Measurements from ENCODE around the gene SELENOO.
A peak's percentile ranks its signal among the peaks of the same experiment; 100 is the strongest.

SELENOO gene

GRCh38 chr22:50169181-50169759, 31.5 kb upstream of the SELENOO start:
- TF ChIP-seq ZNF70 (CRISPR knock-in tag; IDR thresholded peaks at IDR 0.05) = no peak
- TF ChIP-seq RARB (CRISPR knock-in tag; IDR thresholded peaks at IDR 0.05) = no peak
- TF ChIP-seq ZFP30 (CRISPR knock-in tag; IDR thresholded peaks at IDR 0.05) = no peak
- no peak for TF ChIP-seq GLIS3 (CRISPR knock-in tag; IDR thresholded peaks at IDR 0.05)
- no peak for TF ChIP-seq SNAI2 (CRISPR knock-in tag; IDR thresholded peaks at IDR 0.05)
- TF ChIP-seq ARNTL (CRISPR knock-in tag; IDR thresholded peaks at IDR 0.05; ENCODE audit: borderline replicate concordance, low read depth) = no peak
- no peak for TF ChIP-seq TCF4 (CRISPR knock-in tag; IDR thresholded peaks at IDR 0.05; ENCODE audit: borderline replicate concordance)
- no peak for TF ChIP-seq ZFP3 (CRISPR knock-in tag; IDR thresholded peaks at IDR 0.05)
- TF ChIP-seq BACH2 (CRISPR knock-in tag; IDR thresholded peaks at IDR 0.05; ENCODE audit: borderline replicate concordance) = no peak
- no peak for TF ChIP-seq CSDC2 (CRISPR knock-in tag; IDR thresholded peaks at IDR 0.05)
- TF ChIP-seq PPARA (CRISPR knock-in tag; IDR thresholded peaks at IDR 0.05; ENCODE audit: borderline replicate concordance) = no peak
- TF ChIP-seq, protein P1, sequence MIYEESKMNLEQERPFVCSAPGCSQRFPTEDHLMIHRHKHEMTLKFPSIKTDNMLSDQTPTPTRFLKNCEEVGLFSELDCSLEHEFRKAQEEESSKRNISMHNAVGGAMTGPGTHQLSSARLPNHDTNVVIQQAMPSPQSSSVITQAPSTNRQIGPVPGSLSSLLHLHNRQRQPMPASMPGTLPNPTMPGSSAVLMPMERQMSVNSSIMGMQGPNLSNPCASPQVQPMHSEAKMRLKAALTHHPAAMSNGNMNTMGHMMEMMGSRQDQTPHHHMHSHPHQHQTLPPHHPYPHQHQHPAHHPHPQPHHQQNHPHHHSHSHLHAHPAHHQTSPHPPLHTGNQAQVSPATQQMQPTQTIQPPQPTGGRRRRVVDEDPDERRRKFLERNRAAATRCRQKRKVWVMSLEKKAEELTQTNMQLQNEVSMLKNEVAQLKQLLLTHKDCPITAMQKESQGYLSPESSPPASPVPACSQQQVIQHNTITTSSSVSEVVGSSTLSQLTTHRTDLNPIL (CRISPR knock-in tag; IDR thresholded peaks at IDR 0.05; ENCODE audit: low read depth) = no peak
- no peak for TF ChIP-seq ESRRG (CRISPR knock-in tag; IDR thresholded peaks at IDR 0.05)
- TF ChIP-seq, protein P2, sequence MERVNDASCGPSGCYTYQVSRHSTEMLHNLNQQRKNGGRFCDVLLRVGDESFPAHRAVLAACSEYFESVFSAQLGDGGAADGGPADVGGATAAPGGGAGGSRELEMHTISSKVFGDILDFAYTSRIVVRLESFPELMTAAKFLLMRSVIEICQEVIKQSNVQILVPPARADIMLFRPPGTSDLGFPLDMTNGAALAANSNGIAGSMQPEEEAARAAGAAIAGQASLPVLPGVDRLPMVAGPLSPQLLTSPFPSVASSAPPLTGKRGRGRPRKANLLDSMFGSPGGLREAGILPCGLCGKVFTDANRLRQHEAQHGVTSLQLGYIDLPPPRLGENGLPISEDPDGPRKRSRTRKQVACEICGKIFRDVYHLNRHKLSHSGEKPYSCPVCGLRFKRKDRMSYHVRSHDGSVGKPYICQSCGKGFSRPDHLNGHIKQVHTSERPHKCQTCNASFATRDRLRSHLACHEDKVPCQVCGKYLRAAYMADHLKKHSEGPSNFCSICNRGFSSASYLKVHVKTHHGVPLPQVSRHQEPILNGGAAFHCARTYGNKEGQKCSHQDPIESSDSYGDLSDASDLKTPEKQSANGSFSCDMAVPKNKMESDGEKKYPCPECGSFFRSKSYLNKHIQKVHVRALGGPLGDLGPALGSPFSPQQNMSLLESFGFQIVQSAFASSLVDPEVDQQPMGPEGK (CRISPR knock-in tag; IDR thresholded peaks at IDR 0.05; ENCODE audit: borderline replicate concordance) = no peak
- no peak for ATAC-seq

GRCh38 chr22:50169774-50170341, 31.0 kb upstream of the SELENOO start:
- ATAC-seq = peak; percentile 24; the same call in 2 of the 3 replicates
- no peak for TF ChIP-seq ZFP3 (CRISPR knock-in tag; IDR thresholded peaks at IDR 0.05)
- TF ChIP-seq OSR1 (CRISPR knock-in tag; IDR thresholded peaks at IDR 0.05) = no peak
- no peak for TF ChIP-seq TCF4 (CRISPR knock-in tag; IDR thresholded peaks at IDR 0.05; ENCODE audit: borderline replicate concordance)
- TF ChIP-seq ZNF70 (CRISPR knock-in tag; IDR thresholded peaks at IDR 0.05) = no peak
- TF ChIP-seq ZFP30 (CRISPR knock-in tag; IDR thresholded peaks at IDR 0.05) = no peak
- no peak for TF ChIP-seq ARNTL (CRISPR knock-in tag; IDR thresholded peaks at IDR 0.05; ENCODE audit: borderline replicate concordance, low read depth)
- no peak for TF ChIP-seq ZC3H10 (CRISPR knock-in tag; IDR thresholded peaks at IDR 0.05)
- no peak for TF ChIP-seq TOX (CRISPR knock-in tag; IDR thresholded peaks at IDR 0.05; ENCODE audit: borderline replicate concordance)
- TF ChIP-seq, protein P1 (CRISPR knock-in tag; IDR thresholded peaks at IDR 0.05; ENCODE audit: low read depth) = no peak
- TF ChIP-seq, protein P2 (CRISPR knock-in tag; IDR thresholded peaks at IDR 0.05; ENCODE audit: borderline replicate concordance) = no peak
- TF ChIP-seq, protein P3, sequence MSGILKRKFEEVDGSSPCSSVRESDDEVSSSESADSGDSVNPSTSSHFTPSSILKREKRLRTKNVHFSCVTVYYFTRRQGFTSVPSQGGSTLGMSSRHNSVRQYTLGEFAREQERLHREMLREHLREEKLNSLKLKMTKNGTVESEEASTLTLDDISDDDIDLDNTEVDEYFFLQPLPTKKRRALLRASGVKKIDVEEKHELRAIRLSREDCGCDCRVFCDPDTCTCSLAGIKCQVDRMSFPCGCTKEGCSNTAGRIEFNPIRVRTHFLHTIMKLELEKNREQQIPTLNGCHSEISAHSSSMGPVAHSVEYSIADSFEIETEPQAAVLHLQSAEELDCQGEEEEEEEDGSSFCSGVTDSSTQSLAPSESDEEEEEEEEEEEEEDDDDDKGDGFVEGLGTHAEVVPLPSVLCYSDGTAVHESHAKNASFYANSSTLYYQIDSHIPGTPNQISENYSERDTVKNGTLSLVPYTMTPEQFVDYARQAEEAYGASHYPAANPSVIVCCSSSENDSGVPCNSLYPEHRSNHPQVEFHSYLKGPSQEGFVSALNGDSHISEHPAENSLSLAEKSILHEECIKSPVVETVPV (CRISPR knock-in tag; IDR thresholded peaks at IDR 0.05) = no peak
- TF ChIP-seq ESRRG (CRISPR knock-in tag; IDR thresholded peaks at IDR 0.05) = no peak

- ATAC-seq = peak; percentile 24; the same call in 1 of the 3 replicates
- TF ChIP-seq, protein P1 (CRISPR knock-in tag; IDR thresholded peaks at IDR 0.05; ENCODE audit: low read depth) = no peak
- no peak for TF ChIP-seq PPARA (CRISPR knock-in tag; IDR thresholded peaks at IDR 0.05; ENCODE audit: borderline replicate concordance)
- no peak for TF ChIP-seq ZNF8 (CRISPR knock-in tag; IDR thresholded peaks at IDR 0.05)
- TF ChIP-seq ZFP3 (CRISPR knock-in tag; IDR thresholded peaks at IDR 0.05) = no peak
- TF ChIP-seq BACH2 (CRISPR knock-in tag; IDR thresholded peaks at IDR 0.05; ENCODE audit: borderline replicate concordance) = no peak
- TF ChIP-seq ZC3H10 (CRISPR knock-in tag; IDR thresholded peaks at IDR 0.05) = no peak
- TF ChIP-seq CSDC2 (CRISPR knock-in tag; IDR thresholded peaks at IDR 0.05) = no peak
- no peak for TF ChIP-seq ARNTL (CRISPR knock-in tag; IDR thresholded peaks at IDR 0.05; ENCODE audit: borderline replicate concordance, low read depth)
- TF ChIP-seq, protein P4, sequence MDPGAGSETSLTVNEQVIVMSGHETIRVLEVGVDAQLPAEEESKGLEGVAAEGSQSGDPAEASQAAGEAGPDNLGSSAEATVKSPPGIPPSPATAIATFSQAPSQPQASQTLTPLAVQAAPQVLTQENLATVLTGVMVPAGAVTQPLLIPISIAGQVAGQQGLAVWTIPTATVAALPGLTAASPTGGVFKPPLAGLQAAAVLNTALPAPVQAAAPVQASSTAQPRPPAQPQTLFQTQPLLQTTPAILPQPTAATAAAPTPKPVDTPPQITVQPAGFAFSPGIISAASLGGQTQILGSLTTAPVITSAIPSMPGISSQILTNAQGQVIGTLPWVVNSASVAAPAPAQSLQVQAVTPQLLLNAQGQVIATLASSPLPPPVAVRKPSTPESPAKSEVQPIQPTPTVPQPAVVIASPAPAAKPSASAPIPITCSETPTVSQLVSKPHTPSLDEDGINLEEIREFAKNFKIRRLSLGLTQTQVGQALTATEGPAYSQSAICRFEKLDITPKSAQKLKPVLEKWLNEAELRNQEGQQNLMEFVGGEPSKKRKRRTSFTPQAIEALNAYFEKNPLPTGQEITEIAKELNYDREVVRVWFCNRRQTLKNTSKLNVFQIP (CRISPR knock-in tag; IDR thresholded peaks at IDR 0.05; ENCODE audit: borderline replicate concordance, low read depth) = no peak
- no peak for TF ChIP-seq RARB (CRISPR knock-in tag; IDR thresholded peaks at IDR 0.05)
Observed at GRCh38 chr22:50170453-50171318, 30.1 kb upstream of the SELENOO start, which contains the start of gene PANX2. PANX2 (plus strand) TSS chr22:50170731; CDS start chr22:50170731, 0 bp downstream.
